ENCODE data around the gene PIAS1.
"Not testable (repeated sequence)": the region's sequence is repeated elsewhere in the genome, so short reads cannot be mapped to it uniquely, and the experiment has no call there.

The PIAS1 gene

GRCh38 chr15:68186671-68187397 is 132.7 kb downstream of the PIAS1 start:
- DNase-seq: peak; percentile 68

GRCh38 chr15:68187559-68187958 is 133.4 kb downstream of the PIAS1 start:
- peak; percentile 80 for DNase-seq

- no peak for DNase-seq
Measured at GRCh38 chr15:68188647-68189046, 134.5 kb downstream of the PIAS1 start.

GRCh38 chr15:68190048-68190447 is 135.9 kb downstream of the PIAS1 start:
- no peak for DNase-seq

- DNase-seq: no peak
Measured at GRCh38 chr15:68191555-68191954, 137.4 kb downstream of the PIAS1 start.

- DNase-seq: no peak
Measured at GRCh38 chr15:68192117-68192516, 138.0 kb downstream of the PIAS1 start.

GRCh38 chr15:68192804-68193486 is 138.8 kb downstream of the PIAS1 start:
- no peak for DNase-seq

- DNase-seq: no peak
Measured at GRCh38 chr15:68195336-68196112, 141.4 kb downstream of the PIAS1 start.

- no peak for DNase-seq
Measured at GRCh38 chr15:68196445-68197169, 142.5 kb downstream of the PIAS1 start.

GRCh38 chr15:68197170-68197492 is 143.0 kb downstream of the PIAS1 start:
- DNase-seq: no peak

GRCh38 chr15:68197661-68198437 is 143.7 kb downstream of the PIAS1 start:
- no peak for DNase-seq

- no peak for DNase-seq
Measured at GRCh38 chr15:68199340-68199739, 145.2 kb downstream of the PIAS1 start.

GRCh38 chr15:68200016-68200861 is 146.1 kb downstream of the PIAS1 start:
- DNase-seq: no peak

- no peak for DNase-seq
Measured at GRCh38 chr15:68201153-68201878, 147.2 kb downstream of the PIAS1 start.

GRCh38 chr15:68201879-68202261 is 147.8 kb downstream of the PIAS1 start:
- DNase-seq: no peak

GRCh38 chr15:68202994-68203393 is 148.9 kb downstream of the PIAS1 start:
- not testable (repeated sequence) for DNase-seq

- no peak for DNase-seq
Measured at GRCh38 chr15:68203486-68203885, 149.4 kb downstream of the PIAS1 start.

- DNase-seq: no peak
Measured at GRCh38 chr15:68203956-68204355, 149.8 kb downstream of the PIAS1 start.

- DNase-seq: no peak
Measured at GRCh38 chr15:68204361-68204760, 150.2 kb downstream of the PIAS1 start.

GRCh38 chr15:68204776-68205557 is 150.9 kb downstream of the PIAS1 start, which contains the start of gene CALML4:
Gene CALML4, minus strand, starts transcription at chr15:68205332. Its CDS starts 85 bp downstream, at chr15:68205247.
- peak; percentile 34 for DNase-seq
